Uterus (tissue), 4 donors: ENCODE measurements around the gene PAQR4. TPM values are rescaled to one million over a fixed set of nuclear protein-coding genes. Genes with fewer than 3 reads are reported as not detected.
A peak's percentile ranks its signal among the peaks of the same experiment; 100 is the strongest.

Source experiments
- DNase-seq, 2 donors: peaks; one replicate each; pipeline ENCODE4 v3.0.0-alpha.2; 2019 to 2020
- H3K27ac ChIP-seq, 2 donors: fragments of 200-600 bp; sonication (generic); 1 replicate in 1 of 2; 2 replicates in 1 of 2; pipeline ENCODE4 v1.5.1; 2016 to 2018
- H3K27me3 ChIP-seq, 2 donors: fragments of 200-600 bp; sonication (generic); one replicate each; pipeline ENCODE4 v1.5.1; 2018 to 2019; ENCODE audit warnings: control low read depth in 1 of 2
- H3K36me3 ChIP-seq, 2 donors: fragments of 200-600 bp; sonication (generic); one replicate each; pipeline ENCODE4 v1.5.1; 2019; ENCODE audit warnings: control low read depth in 1 of 2
- H3K4me1 ChIP-seq, 2 donors: fragments of 200-600 bp; sonication (generic); one replicate each; pipeline ENCODE4 v1.5.1; 2018 to 2019; ENCODE audit warnings: control low read depth in 1 of 2
- H3K4me3 ChIP-seq, 2 donors: fragments of 200-600 bp; sonication (generic); 1 replicate in 1 of 2; 2 replicates in 1 of 2; pipeline ENCODE4 v1.5.1; 2018 to 2019; ENCODE audit warnings: mild to moderate bottlenecking in 1 of 2
- H3K9me3 ChIP-seq, 2 donors: fragments of 200-600 bp; sonication (generic); one replicate each; pipeline ENCODE4 v1.5.1; 2019; ENCODE audit warnings: control low read depth in 1 of 2
- POLR2A ChIP-seq, 2 donors: fragments of 450-650 bp; IDR thresholded peaks; one replicate each; pipeline ENCODE4 v1.6.1; 2016; ENCODE audit warnings: antibody characterized with exemption in 2 of 2, mild to moderate bottlenecking in 1 of 2, moderate library complexity in 1 of 2
- intact Hi-C: fragments of 100-400 bp; cut with DNase I; formaldehyde crosslinking; loops from one replicate; pipeline ENCODE4 v1.15.1; 2023; ENCODE audit warnings: low total_unique reads
- total RNA-seq, 4 donors: library from RNA; depleted of rRNA in 3 of 4; stranded (reverse); fragments of >200 nt in 3 of 4; gene quantifications; one replicate each; pipeline versions ENCODE4 v1.1.0 to v1.2.4, GENCODE V29; 2014 to 2023
- TF ChIP-seq, protein P1 (sequence below), 4 experiments: fragments of 200-600 bp in 2 of 4; fragments of 450-650 bp in 2 of 4; sonication (generic) in 2 of 4; IDR thresholded peaks; one replicate each; pipeline ENCODE4 v1.5.1; 2016 to 2019; ENCODE audit warnings: antibody characterized with exemption in 4 of 4, mild to moderate bottlenecking in 2 of 4, moderate library complexity in 1 of 4
- donor health status: DM: yes; HTN: yes; CAD: no.

The PAQR4 gene
- total RNA-seq, 4 donors from 2014 or later, result 0.26 to 4.8 (median 2.5) TPM

GRCh38 chr16:2962334-2963073, 6.6 kb upstream of the PAQR4 start:
- no peaks in the 10 kb centered on the region for H3K9me3 ChIP-seq
- intact Hi-C loops, result no loop called here
- H3K36me3 ChIP-seq, result no peaks in the 10 kb centered on the region
- DNase-seq, result no peak
- no peak overlapping the region for H3K27ac ChIP-seq
- H3K4me1 ChIP-seq, result peaks cover 0 to 23% of the 10 kb centered on the region in 2 donors
- TF ChIP-seq, protein P1, sequence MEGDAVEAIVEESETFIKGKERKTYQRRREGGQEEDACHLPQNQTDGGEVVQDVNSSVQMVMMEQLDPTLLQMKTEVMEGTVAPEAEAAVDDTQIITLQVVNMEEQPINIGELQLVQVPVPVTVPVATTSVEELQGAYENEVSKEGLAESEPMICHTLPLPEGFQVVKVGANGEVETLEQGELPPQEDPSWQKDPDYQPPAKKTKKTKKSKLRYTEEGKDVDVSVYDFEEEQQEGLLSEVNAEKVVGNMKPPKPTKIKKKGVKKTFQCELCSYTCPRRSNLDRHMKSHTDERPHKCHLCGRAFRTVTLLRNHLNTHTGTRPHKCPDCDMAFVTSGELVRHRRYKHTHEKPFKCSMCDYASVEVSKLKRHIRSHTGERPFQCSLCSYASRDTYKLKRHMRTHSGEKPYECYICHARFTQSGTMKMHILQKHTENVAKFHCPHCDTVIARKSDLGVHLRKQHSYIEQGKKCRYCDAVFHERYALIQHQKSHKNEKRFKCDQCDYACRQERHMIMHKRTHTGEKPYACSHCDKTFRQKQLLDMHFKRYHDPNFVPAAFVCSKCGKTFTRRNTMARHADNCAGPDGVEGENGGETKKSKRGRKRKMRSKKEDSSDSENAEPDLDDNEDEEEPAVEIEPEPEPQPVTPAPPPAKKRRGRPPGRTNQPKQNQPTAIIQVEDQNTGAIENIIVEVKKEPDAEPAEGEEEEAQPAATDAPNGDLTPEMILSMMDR (IDR thresholded peaks at IDR 0.05), result no peak
- TF ChIP-seq POLR2A (IDR thresholded peaks at IDR 0.05), result no peak
- H3K27me3 ChIP-seq, result peaks cover 19 to 36% of the 10 kb centered on the region in 2 donors
- H3K4me3 ChIP-seq, result no peak overlapping the region

DNA sequence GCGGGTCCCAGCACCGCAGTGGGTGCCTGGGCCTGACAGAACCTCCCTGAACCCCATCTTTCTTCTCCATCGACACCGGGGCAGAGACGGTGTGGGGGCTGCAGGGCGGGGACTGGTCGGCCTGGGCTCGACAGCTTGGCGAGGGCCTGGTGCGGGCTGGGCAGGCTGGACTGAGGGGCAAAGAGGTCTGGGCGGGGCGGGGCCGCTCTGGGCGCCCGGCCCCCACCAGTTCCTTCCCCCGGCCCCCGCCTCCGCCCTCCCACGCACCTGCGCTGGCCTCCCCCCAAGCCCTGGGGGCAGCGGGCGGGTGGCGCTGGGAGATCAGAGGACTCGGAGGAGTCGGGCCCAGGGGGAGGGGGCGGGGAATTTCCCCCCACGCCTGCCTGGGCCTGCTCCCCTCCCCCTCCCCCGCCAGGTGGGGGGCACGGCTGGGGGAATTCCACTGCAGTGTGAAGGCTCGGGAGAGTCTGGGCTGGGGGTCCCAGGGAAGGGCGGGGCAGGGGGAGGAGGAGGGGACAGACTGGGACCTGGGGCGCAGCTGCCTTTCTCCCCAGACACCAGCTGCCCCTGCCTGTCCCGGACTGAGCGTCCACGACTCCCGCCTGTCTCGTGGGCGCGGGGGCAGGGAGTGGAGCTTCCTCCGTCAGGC, 6.0 kb upstream of the PAQR4 start:
- H3K9me3 ChIP-seq, result no peaks in the 10 kb centered on the region
- H3K27ac ChIP-seq, result no peak overlapping the region
- H3K4me3 ChIP-seq, result peak overlapping the region in 1 of 2 donors; percentile 13
- no peak for TF ChIP-seq POLR2A (IDR thresholded peaks at IDR 0.05)
- DNase-seq, result no peak
- peaks cover 0 to 24% of the 10 kb centered on the region in 2 donors for H3K4me1 ChIP-seq
- peaks cover 19 to 36% of the 10 kb centered on the region in 2 donors for H3K27me3 ChIP-seq
- H3K36me3 ChIP-seq, result no peaks in the 10 kb centered on the region
- intact Hi-C loops, result no loop called here

DNA sequence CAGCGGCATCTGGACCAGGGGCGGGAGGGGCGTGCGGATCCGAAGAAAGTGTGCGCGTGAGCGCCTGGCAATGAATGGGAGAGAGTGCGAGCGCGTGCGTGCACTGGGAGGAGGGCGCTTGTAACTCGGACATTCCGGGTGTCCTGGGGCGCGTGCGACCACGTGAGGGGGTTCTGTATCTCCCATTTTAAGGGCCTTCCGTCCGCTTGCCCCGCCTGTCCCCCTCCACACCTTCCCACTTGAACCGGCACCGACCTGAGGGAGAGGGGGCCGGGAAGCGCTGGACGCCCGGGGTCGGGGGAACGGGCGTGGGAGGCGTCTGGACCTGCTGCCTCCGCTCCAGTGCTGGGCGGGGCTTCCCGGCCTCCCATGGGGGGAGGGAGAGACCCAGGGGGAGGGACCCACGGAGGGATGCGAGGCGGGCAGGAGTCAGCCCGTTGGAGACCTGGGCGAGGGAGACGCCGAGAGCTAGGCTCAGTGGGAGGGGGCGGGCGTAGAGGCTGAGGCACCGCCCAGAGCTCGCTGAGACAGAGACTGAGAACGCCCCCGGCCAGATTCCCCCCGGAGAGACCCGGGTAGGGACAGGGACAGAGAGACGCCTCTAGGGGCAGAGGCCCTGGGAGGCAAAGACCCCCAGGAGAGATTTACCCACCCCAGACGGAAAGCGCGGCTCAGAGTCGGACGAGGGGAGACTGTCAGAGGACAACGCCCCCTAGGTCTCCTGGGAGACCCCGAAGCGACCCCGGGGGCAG, 5.2 kb upstream of the PAQR4 start, which contains the start of gene KREMEN2:
Gene KREMEN2, plus strand, starts transcription at position 553 of the 752 bp plus-strand sequence. CDS start 246 bp downstream, outside the sequence.
- Histone ChIP-seq H3K27ac (no peak within 1 kb of the TSS), H3K36me3 (no peaks in the 10 kb centered on the region), H3K4me1 (peaks cover 0 to 31% of the 10 kb centered on the region in 2 donors), H3K4me3 (peak within 1 kb of the TSS in 1 of 2 donors; percentile 13), H3K27me3 (peaks cover 19 to 36% of the 10 kb centered on the region in 2 donors), H3K9me3 (no peaks in the 10 kb centered on the region)
- DNase-seq, result no peak
- no peak for TF ChIP-seq POLR2A (IDR thresholded peaks at IDR 0.05)
- TF ChIP-seq, protein P1 (IDR thresholded peaks at IDR 0.05), result no peak
- intact Hi-C loops, result no loop called here

DNA sequence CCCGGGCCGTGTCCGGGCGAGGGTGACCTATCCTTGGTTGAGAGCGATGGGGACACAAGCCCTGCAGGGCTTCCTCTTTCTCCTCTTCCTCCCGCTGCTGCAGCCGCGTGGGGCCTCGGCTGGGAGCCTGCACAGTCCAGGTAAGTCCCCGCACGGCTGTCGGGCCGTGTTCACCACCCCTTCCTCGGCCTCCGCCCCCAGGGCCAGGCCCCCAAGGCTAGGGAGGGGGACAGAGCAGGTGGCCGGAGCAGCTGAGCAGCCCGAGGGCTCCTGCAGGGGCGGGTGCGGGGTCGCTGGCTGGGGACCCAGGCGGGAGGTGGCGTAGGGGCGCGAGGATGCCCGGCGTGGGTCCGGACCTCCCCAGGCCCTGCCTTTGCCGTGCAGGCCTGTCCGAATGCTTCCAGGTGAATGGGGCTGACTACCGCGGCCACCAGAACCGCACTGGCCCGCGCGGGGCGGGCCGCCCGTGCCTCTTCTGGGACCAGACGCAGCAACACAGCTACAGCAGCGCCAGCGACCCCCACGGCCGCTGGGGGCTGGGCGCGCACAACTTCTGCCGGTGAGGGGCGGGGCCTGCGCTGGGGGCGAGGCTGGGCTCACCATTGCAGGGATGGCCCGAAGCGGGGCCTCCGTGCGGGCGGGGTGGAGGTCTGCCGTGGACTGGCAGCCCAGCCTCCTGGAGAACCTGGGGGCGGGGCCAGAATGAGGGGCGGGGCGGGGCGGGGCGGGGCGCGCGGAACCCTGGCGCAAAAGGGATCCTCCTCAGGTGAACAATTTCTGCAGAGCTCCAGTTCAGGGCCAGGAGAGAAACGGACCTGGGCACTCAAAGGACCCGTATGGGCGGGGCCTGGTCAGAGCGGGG, 4.4 kb upstream of the PAQR4 start:
- H3K4me3 ChIP-seq, result no peak overlapping the region
- no peaks in the 10 kb centered on the region for H3K9me3 ChIP-seq
- no peaks in the 10 kb centered on the region for H3K36me3 ChIP-seq
- no peak for DNase-seq
- H3K27me3 ChIP-seq, result peaks cover 22 to 36% of the 10 kb centered on the region in 2 donors
- H3K27ac ChIP-seq, result no peak overlapping the region
- peaks cover 0 to 36% of the 10 kb centered on the region in 2 donors for H3K4me1 ChIP-seq
- intact Hi-C loops, result no loop called here
- TF ChIP-seq, protein P1 (IDR thresholded peaks at IDR 0.05), result no peak
- no peak for TF ChIP-seq POLR2A (IDR thresholded peaks at IDR 0.05)
